ENCODE results near the gene GPR132. TPM values are rescaled to one million over a fixed set of nuclear protein-coding genes. Genes with fewer than 3 reads are reported as not detected.

Gene GPR132
- total RNA-seq, 3 donors from 2014 or later, result 1.3 to 2.9 (median 1.8) TPM

DNA sequence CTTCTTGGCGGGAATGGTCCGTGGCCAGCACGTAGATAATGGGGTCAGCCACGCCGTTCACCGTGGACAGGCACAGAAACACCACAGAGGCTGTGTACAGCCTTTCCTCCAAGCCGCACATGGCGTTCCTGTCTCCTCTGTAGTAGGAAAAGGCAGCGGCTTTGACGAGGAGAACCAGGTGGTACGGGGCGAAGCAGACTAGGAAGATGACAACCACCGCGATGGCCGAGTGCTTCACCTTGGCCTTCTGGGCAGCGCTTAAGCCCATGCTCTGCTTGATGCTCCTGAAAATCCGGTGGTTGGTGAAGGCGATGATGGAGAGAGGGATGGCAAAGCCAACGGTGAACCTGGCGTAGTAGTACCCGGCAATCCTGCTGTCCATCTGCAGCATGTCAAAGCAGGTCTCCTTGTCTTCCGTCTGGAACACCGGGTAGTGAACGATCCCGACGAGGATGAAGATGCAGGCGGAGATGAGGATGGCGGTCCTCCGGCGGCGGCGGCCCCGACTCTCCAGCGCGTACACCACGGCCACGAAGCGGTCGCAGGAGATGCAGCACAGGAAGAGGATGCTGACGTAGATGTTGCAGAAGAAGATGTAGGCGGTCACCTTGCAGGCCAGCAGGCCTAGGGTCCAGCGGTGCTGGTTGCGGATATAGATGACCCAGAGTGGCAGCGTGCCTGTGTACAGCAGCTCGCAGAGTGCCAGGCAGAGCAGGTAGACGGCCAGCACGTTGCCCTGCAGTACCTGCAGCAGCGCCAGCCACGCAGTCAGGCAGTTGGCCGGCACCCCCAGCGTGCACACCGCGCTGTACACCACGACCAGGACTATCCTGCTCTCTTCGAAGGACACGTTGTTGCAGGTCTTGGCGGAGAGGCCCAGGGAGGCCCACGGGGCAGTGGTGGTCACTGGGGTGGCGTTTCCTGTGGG is 13.8 kb downstream of the GPR132 start:
- Histone ChIP-seq H3K9me3 (no peaks in the 10 kb centered on the region), H3K27me3 (no peaks in the 10 kb centered on the region), H3K27ac (no peak overlapping the region), H3K4me3 (no peak overlapping the region), H3K36me3 (no peaks in the 10 kb centered on the region), H3K4me1 (no peaks in the 10 kb centered on the region)
- TF ChIP-seq, protein P1, sequence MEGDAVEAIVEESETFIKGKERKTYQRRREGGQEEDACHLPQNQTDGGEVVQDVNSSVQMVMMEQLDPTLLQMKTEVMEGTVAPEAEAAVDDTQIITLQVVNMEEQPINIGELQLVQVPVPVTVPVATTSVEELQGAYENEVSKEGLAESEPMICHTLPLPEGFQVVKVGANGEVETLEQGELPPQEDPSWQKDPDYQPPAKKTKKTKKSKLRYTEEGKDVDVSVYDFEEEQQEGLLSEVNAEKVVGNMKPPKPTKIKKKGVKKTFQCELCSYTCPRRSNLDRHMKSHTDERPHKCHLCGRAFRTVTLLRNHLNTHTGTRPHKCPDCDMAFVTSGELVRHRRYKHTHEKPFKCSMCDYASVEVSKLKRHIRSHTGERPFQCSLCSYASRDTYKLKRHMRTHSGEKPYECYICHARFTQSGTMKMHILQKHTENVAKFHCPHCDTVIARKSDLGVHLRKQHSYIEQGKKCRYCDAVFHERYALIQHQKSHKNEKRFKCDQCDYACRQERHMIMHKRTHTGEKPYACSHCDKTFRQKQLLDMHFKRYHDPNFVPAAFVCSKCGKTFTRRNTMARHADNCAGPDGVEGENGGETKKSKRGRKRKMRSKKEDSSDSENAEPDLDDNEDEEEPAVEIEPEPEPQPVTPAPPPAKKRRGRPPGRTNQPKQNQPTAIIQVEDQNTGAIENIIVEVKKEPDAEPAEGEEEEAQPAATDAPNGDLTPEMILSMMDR (IDR thresholded peaks at IDR 0.05), result no peak
- TF ChIP-seq POLR2A (IDR thresholded peaks at IDR 0.05) (no peak), POLR2AphosphoS5 (IDR thresholded peaks at IDR 0.05) (no peak)
- intact Hi-C loops (cut with DNase I; ENCODE audit: low total_unique reads), result no loop called here
- no peak for DNase-seq (ENCODE audit: low spot score in 2 of 2)

GRCh38 chr14:105050551-105050897 is 14.7 kb downstream of the GPR132 start:
- no peaks in the 10 kb centered on the region for H3K27me3 ChIP-seq
- H3K4me3 ChIP-seq, result no peak overlapping the region
- H3K36me3 ChIP-seq, result no peaks in the 10 kb centered on the region
- H3K4me1 ChIP-seq, result no peaks in the 10 kb centered on the region
- TF ChIP-seq POLR2AphosphoS5 (IDR thresholded peaks at IDR 0.05) (no peak), POLR2A (IDR thresholded peaks at IDR 0.05) (no peak)
- H3K27ac ChIP-seq, result no peak overlapping the region
- DNase-seq (ENCODE audit: low spot score in 2 of 2), result peak in 1 of 2 donors; percentile 29
- H3K9me3 ChIP-seq, result no peaks in the 10 kb centered on the region
- intact Hi-C loops (cut with DNase I; ENCODE audit: low total_unique reads), result no loop called here

GRCh38 chr14:105049753-105050550 is 15.3 kb downstream of the GPR132 start:
- TF ChIP-seq, protein P1 (IDR thresholded peaks at IDR 0.05), result no peak
- no peak overlapping the region for H3K27ac ChIP-seq
- H3K27me3 ChIP-seq, result no peaks in the 10 kb centered on the region
- no peaks in the 10 kb centered on the region for H3K36me3 ChIP-seq
- H3K4me1 ChIP-seq, result no peaks in the 10 kb centered on the region
- intact Hi-C loops (cut with DNase I; ENCODE audit: low total_unique reads), result no loop called here
- H3K9me3 ChIP-seq, result no peaks in the 10 kb centered on the region
- no peak overlapping the region for H3K4me3 ChIP-seq
- DNase-seq (ENCODE audit: low spot score in 2 of 2), result no peak

DNA sequence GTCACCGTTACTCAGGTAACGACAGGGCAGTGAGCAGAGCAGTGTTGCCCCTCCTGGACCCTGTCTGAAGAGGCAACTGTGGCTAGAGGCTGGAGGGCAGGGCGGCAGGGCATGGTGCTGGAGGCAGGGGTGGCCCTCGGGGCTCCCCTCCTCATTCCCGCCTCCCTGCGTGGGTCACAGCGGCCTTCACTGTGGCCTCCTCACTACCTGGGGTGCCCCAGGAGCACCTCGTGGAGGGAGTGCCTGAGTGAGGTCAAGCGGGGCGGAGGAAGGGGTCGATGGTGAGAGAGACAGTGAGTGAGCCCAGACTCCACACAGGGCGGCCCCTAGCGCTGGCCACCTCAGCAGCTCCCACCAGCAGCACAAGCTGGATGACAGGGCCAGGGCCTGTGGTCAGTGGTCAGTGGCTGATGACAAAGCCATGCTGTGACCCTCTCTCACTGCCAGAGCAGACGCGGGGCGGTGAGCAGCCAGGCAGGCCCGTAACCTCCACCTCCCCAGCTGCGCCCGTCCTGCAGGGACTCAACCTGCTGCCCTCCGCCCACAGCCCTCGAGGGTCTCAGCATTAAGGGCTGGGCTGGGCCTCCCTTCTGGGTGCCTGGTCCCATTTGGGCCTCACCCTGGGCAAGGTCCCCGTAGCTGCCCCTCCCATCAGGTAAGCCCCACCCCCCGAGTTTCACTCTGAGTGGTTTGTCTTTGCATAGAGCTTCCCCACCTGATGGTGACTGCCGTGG is 17.8 kb downstream of the GPR132 start:
- Histone ChIP-seq H3K4me3 (no peak overlapping the region), H3K27ac (no peak overlapping the region), H3K9me3 (no peaks in the 10 kb centered on the region), H3K27me3 (no peaks in the 10 kb centered on the region), H3K4me1 (no peaks in the 10 kb centered on the region), H3K36me3 (no peaks in the 10 kb centered on the region)
- TF ChIP-seq, protein P1 (IDR thresholded peaks at IDR 0.05), result no peak
- TF ChIP-seq POLR2AphosphoS5 (IDR thresholded peaks at IDR 0.05), result no peak
- no peak for TF ChIP-seq POLR2A (IDR thresholded peaks at IDR 0.05)
- DNase-seq (ENCODE audit: low spot score in 2 of 2), result no peak
- intact Hi-C loops (cut with DNase I; ENCODE audit: low total_unique reads), result no loop called here

DNA sequence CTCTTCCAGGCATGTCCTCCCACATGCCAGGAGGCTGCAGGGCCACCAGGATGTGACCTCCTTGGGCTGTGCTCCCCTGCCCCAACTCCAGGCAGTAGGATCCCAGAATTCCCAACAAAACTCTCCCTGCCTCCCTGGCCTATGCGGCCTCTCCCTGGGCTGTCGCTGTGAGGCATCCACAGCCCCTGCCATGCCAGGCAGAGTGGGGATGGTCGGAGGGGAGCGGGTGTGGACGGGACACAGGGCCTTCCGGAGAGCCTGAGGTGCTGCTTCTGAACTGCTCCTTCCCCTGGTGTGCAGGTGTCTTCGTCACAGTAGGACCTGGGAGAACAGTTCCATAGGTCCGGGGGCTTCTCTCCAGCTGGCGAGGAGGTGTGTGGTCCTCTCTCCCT is 18.3 kb downstream of the GPR132 start:
- DNase-seq (ENCODE audit: low spot score in 2 of 2), result no peak
- no peaks in the 10 kb centered on the region for H3K4me1 ChIP-seq
- no peaks in the 10 kb centered on the region for H3K27me3 ChIP-seq
- H3K36me3 ChIP-seq, result no peaks in the 10 kb centered on the region
- no peaks in the 10 kb centered on the region for H3K9me3 ChIP-seq
- TF ChIP-seq, protein P1 (IDR thresholded peaks at IDR 0.05), result no peak
- TF ChIP-seq POLR2AphosphoS5 (IDR thresholded peaks at IDR 0.05) (no peak), POLR2A (IDR thresholded peaks at IDR 0.05) (no peak)
- intact Hi-C loops (cut with DNase I; ENCODE audit: low total_unique reads), result no loop called here
- no peak overlapping the region for H3K27ac ChIP-seq
- no peak overlapping the region for H3K4me3 ChIP-seq

Measured in breast epithelium (tissue), 4 donors.